GM10248 (cell line): ENCODE results near the gene TRIM66.

ENCODE experiments used
- CTCF ChIA-PET: fragments of 300-600 bp; sonication (Branson Sonifier 250); formaldehyde crosslinking; extraction: SDS; loops from one replicate; lab custom pipeline; 2021; ENCODE audit warnings: antibody characterized with exemption; lab: Yijun Ruan, JAX
- POLR2A ChIA-PET: fragments of 350-650 bp; sonication (Branson Sonifier 250); formaldehyde crosslinking; extraction: SDS; loops from one replicate; lab custom pipeline; 2020; ENCODE audit warnings: antibody characterized with exemption; lab: Yijun Ruan, JAX
- DNase-seq: peaks from one replicate; pipeline ENCODE4 v3.0.0; 2012; ENCODE audit errors: extremely low spot score
- TF ChIP-seq, protein P1 (sequence below): IDR thresholded peaks from 2 replicates; pipeline ENCODE4 v1.5.1; 2012; ENCODE audit warnings: mild to moderate bottlenecking, low read depth; ENCODE audit errors: extremely low read depth, missing control alignments, control extremely low read depth

The TRIM66 gene

DNA sequence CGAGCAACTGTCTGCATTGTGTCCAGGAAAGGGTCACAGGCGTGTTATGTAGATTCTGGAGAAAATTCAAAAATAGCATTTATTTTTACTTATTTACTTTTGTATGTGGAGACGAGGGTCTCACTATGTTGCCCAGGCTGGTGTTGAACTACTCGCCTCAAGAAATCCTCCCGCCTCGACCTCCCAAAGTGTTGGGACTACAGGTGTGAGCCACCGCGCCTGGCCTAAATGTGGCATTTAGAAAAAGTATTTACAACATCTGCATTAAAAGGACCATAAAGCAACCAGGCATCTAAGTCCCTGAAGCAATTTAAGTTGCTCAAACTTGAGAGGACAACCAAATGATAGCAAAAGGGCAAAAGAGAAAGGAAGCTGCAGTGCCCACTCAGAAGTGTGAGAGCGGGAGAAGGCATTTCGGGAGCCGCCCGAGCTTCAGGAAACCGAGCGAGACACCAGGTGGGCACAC lies 595 bp downstream of the TRIM66 start:
- POLR2A ChIA-PET = interaction anchor here (0.8 to 1.6 kb wide), 3 partner anchors 8 to 20 kb away, joined by 3 to 9 read pairs (median 3); no protein-coding TSS in a partner anchor
- TF ChIP-seq, protein P1, sequence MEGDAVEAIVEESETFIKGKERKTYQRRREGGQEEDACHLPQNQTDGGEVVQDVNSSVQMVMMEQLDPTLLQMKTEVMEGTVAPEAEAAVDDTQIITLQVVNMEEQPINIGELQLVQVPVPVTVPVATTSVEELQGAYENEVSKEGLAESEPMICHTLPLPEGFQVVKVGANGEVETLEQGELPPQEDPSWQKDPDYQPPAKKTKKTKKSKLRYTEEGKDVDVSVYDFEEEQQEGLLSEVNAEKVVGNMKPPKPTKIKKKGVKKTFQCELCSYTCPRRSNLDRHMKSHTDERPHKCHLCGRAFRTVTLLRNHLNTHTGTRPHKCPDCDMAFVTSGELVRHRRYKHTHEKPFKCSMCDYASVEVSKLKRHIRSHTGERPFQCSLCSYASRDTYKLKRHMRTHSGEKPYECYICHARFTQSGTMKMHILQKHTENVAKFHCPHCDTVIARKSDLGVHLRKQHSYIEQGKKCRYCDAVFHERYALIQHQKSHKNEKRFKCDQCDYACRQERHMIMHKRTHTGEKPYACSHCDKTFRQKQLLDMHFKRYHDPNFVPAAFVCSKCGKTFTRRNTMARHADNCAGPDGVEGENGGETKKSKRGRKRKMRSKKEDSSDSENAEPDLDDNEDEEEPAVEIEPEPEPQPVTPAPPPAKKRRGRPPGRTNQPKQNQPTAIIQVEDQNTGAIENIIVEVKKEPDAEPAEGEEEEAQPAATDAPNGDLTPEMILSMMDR = no peak
- CTCF ChIA-PET = interaction anchor here (1.7 kb wide), 2 partner anchors 15 to 278 kb away, joined by 5 read pairs; no protein-coding TSS in a partner anchor
- DNase-seq = no peak

- CTCF ChIA-PET = no interaction called here
- TF ChIP-seq, protein P1 = no peak
- POLR2A ChIA-PET = interaction anchor here (1.3 kb wide), 1 partner anchor 18 kb away, joined by 4 read pairs; no protein-coding TSS in a partner anchor
- no peak for DNase-seq
Measured at GRCh38 chr11:8679006-8679405, 3.5 kb downstream of the TRIM66 start.

GRCh38 chr11:8676458-8676857 lies 6.0 kb downstream of the TRIM66 start:
- TF ChIP-seq, protein P1 = no peak
- no peak for DNase-seq
- ChIA-PET CTCF (no interaction called here), POLR2A (no interaction called here)

DNA sequence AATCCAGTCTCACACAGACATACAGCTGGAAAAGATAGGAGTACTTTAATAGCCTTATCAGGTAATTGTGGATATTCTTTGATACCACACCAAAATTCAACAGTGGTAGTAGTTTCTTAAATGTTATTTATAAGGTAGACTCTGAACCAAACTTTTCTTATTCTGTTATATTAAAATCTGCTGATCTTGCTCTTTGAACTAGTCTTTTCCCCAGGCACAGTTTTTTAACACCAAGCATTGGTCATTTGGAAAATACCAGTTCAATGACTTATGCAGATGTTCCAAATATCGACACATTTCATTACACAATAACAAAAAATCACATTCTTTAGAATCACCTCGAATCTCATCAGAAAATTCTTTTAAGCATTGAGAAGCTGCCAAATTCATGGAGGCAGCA lies 7.6 kb downstream of the TRIM66 start:
- TF ChIP-seq, protein P1 = no peak
- POLR2A ChIA-PET = interaction anchor here (2.8 kb wide), 1 partner anchor 8 kb away, joined by 9 read pairs; the partner anchor contains the start of genes RPL27A and TRIM66

GRCh38 chr11:8672346-8672745 lies 10.1 kb downstream of the TRIM66 start:
- ChIA-PET POLR2A (interaction anchor here (2.8 kb wide), 1 partner anchor 10 kb away, joined by 9 read pairs; the partner anchor contains the start of genes RPL27A and TRIM66), CTCF (interaction anchor here (1.6 kb wide), 1 partner anchor 26 kb away, joined by 3 read pairs; no protein-coding TSS in a partner anchor)
- TF ChIP-seq, protein P1 = no peak
- no peak for DNase-seq

More for the DNA sequence above, 7.6 kb downstream of the TRIM66 start:
- CTCF ChIA-PET = interaction anchor here (1.2 kb wide), 1 partner anchor 13 kb away, joined by 3 read pairs; no protein-coding TSS in a partner anchor
- no peak for DNase-seq

DNA sequence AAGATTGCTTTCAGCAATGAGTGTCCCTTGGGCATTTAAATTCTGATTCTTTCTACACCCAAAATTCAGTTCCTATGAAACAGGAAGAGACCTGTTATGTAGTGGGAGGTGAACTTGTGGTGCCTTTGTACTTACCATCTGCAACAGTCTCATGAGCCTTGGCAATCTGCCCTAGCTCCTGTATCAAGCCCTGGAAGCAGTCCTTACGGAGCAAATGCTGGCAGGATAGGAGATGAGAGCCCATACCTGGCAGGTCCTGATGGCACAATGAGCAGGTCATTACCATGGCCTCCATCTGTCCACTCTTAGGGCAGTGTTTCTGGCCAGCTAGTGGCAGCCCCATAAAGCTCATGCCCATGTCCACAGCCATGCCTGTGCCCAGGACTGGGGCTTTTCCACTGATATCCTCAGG lies 10.8 kb downstream of the TRIM66 start:
- POLR2A ChIA-PET = interaction anchor here (0.6 kb wide), 1 partner anchor 10 kb away, joined by 3 read pairs; no protein-coding TSS in a partner anchor
- TF ChIP-seq, protein P1 = no peak
- CTCF ChIA-PET = no interaction called here
- no peak for DNase-seq
